Ectodermal cell (in vitro differentiated cells): ENCODE results near the gene ADAMTS13.

Source experiments
- H3K27ac ChIP-seq: 2 replicates; pipeline ENCODE4 v1.7.0; 2013; ENCODE audit warnings: mild to moderate bottlenecking, low read depth, low read length; ENCODE audit not compliant: insufficient read depth, poor library complexity, severe bottlenecking
- H3K27me3 ChIP-seq: 2 replicates; pipeline ENCODE4 v1.7.0; 2013; ENCODE audit warnings: mild to moderate bottlenecking, low read length; ENCODE audit not compliant: insufficient read depth, control insufficient read depth, poor library complexity, severe bottlenecking
- H3K36me3 ChIP-seq: one replicate; pipeline ENCODE4 v1.7.0; 2013; ENCODE audit warnings: low read length; ENCODE audit not compliant: control insufficient read depth, insufficient read depth
- H3K4me1 ChIP-seq: one replicate; pipeline ENCODE4 v1.7.0; 2013; ENCODE audit warnings: low read length; ENCODE audit not compliant: control insufficient read depth, insufficient read depth
- H3K4me3 ChIP-seq: 2 replicates; pipeline ENCODE4 v1.7.0; 2013; ENCODE audit warnings: low read depth, low read length, control low read depth; ENCODE audit not compliant: insufficient read depth
- H3K9me3 ChIP-seq: 2 replicates; pipeline ENCODE4 v1.7.0; 2013; ENCODE audit warnings: mild to moderate bottlenecking, low read length, moderate library complexity; ENCODE audit not compliant: control insufficient read depth
- WGBS, 2 experiments: methylation state at CpG; one replicate each; pipeline ENCODE4 v1.1.7; 2013; ENCODE audit warnings: missing lambda C conversion rate in 2 of 2; 5-methylcytosine and 5-hydroxymethylcytosine counted together

ADAMTS13 gene

DNA sequence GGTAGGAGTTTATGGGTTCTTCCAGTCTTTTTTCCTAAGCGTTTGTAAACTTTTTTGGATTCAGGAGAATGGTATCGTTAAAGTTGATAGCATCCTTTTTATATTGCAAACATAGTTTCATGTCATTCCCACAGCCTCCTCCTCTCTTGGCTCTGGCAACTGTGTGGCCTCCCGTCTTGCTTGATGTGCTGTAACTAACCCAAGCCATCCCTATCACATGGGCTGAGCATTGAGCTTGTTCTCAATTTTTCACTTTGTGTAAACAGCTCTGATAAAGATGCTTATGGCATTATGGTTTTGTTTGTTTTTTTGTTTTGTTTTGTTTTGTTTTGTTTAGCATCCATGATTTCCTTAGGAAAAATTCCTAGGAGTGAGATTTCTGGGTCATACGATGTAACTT lies 41.4 kb upstream of the ADAMTS13 start:
- Histone ChIP-seq H3K4me3 (no peak overlapping the region), H3K27me3 (no peaks in the 10 kb centered on the region), H3K4me1 (no peaks in the 10 kb centered on the region), H3K9me3 (no peaks in the 10 kb centered on the region), H3K36me3 (no peaks in the 10 kb centered on the region), H3K27ac (no peak overlapping the region)
- 91 to 95% methylated on average over 4 of the region's 4 CpGs for WGBS, 2 experiments

DNA sequence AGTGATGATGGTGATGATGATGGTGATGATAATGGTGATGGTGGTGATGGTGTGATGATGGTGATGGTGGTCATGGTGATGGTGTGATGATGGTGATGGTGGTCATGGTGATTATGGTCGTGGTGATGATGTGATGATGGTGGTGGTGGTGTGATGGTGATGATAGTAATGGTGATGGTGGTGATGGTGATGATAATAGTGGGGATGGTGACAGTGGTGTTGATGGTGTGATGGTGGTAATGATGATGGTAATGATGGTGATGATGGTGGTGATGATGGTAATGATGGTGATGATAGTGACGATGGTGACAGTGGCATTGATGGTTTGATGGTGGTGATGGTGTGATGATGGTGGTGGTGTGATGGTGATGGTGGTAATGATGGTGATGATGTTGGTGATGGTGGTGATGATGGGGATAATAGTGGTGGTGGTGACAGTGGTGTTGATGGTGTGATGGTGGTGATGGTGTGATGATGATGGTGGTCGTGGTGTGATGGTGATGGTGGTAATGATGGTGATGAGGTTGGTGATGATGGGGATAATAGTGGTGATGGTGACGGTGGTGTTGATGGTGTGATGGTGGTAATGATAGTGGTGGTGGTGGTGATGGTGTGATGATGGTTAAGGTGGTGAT lies 39.5 kb upstream of the ADAMTS13 start:
- Histone ChIP-seq H3K27ac (no peak overlapping the region), H3K36me3 (no peaks in the 10 kb centered on the region), H3K4me1 (no peaks in the 10 kb centered on the region), H3K4me3 (no peak overlapping the region), H3K9me3 (no peaks in the 10 kb centered on the region), H3K27me3 (no peaks in the 10 kb centered on the region)
- WGBS, 2 experiments, result 89% methylated on average over 4 of the region's 4 CpGs

DNA sequence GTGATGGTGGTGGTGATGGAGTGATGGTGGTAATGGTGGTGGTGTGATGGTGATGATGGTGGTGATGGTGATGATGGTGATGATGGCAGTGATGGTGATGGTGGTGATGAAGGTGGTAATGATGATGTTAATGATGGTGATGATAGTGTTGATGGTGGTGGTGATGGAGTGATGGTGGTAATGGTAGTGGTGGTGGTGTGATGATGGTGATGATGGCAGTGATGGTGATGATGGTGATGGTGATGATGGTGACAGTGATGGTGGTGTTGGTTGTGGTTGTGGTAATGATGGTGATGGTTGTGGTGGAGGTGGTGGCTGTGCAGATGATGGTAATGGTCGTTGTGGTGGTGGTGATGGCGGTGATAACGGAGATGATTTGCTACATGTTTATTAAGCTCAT lies 38.7 kb upstream of the ADAMTS13 start:
- H3K4me3 ChIP-seq, result no peak overlapping the region
- H3K4me1 ChIP-seq, result no peaks in the 10 kb centered on the region
- WGBS, 2 experiments, result 93 to 94% methylated on average over 3 of the region's 3 CpGs
- no peaks in the 10 kb centered on the region for H3K9me3 ChIP-seq
- no peaks in the 10 kb centered on the region for H3K36me3 ChIP-seq
- H3K27ac ChIP-seq, result no peak overlapping the region
- H3K27me3 ChIP-seq, result no peaks in the 10 kb centered on the region

DNA sequence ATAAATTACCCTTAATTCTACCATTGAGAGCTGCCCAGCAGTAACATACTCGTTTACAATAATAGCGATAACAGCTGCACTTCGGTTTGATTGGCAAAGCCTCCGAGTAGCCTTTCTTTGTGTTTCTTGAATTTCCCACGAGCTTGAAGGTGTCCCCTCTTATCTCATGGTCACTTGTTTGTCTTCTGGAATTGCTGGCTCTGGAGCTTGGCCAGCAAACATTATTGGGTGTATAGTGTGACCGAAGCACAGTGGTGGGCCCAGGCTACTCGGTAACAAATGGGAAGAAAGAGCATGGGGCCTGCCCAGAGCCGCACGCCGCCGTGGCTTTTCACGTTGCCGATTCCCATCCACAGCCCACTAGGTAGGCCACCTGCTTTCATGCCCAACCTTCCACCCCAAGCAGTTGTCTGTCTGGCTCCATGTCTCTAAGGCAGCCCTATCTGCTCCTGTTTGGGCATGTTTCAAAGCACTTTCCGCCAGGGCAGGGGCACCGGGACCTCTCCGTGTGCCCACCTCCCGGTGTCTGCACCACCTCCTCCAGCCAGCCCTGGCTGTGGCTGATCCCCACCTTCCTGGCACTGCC lies 37.3 kb upstream of the ADAMTS13 start:
- Histone ChIP-seq H3K4me3 (no peak overlapping the region), H3K4me1 (no peaks in the 10 kb centered on the region), H3K36me3 (no peaks in the 10 kb centered on the region), H3K9me3 (no peaks in the 10 kb centered on the region), H3K27me3 (no peaks in the 10 kb centered on the region), H3K27ac (no peak overlapping the region)
- WGBS, 2 experiments, result 94% methylated on average over 17 of the region's 17 CpGs

DNA sequence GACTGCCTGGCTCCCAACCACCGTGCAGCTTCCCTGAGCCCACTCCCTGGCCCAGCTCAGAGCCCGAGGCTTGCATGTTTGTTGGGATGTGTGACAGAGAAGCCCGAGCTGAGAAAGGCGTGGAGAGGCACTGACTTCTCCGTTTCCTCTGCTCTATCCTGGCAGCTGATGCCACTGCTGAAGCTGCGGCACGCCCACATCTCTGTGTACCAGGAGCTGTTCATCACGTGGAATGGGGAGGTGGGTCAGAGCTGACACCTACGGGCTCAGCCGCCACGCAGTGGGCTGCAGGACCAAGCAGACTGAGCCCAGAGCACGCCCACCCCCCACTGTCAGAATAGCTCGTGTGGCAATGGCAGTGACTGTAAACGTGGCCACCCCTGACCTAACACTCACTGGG lies 36.7 kb upstream of the ADAMTS13 start:
- H3K36me3 ChIP-seq, result no peaks in the 10 kb centered on the region
- WGBS, 2 experiments, result 87 to 88% methylated on average over 14 of the region's 14 CpGs

DNA sequence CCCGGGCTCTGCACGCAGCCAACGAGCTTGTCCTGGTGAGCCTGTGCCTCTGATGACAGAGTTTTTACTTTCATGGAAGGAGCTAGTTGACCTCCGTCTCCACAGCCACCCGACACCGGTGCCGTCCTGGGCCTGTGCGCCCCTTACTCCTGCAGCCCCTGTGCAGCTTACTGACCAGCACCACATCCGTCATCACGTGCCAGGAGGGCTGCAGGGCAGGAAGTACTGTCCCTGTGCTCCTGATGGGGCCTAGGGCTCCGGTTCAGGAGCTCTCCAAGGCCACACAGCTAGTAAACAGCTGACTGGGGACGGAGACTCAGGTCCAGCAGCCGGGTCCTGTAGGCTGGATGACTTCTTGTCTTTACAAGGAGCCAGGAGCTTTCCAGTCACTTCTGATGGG lies 35.8 kb upstream of the ADAMTS13 start:
- no peaks in the 10 kb centered on the region for H3K27me3 ChIP-seq
- no peaks in the 10 kb centered on the region for H3K4me1 ChIP-seq
- H3K36me3 ChIP-seq, result no peaks in the 10 kb centered on the region
- WGBS, 2 experiments, result 90 to 91% methylated on average over 13 of the region's 13 CpGs
- H3K4me3 ChIP-seq, result no peak overlapping the region
- H3K9me3 ChIP-seq, result no peaks in the 10 kb centered on the region
- no peak overlapping the region for H3K27ac ChIP-seq

More for the DNA sequence above, 36.7 kb upstream of the ADAMTS13 start:
- no peaks in the 10 kb centered on the region for H3K27me3 ChIP-seq
- H3K4me1 ChIP-seq, result no peaks in the 10 kb centered on the region
- H3K27ac ChIP-seq, result no peak overlapping the region
- no peaks in the 10 kb centered on the region for H3K9me3 ChIP-seq
- no peak overlapping the region for H3K4me3 ChIP-seq

DNA sequence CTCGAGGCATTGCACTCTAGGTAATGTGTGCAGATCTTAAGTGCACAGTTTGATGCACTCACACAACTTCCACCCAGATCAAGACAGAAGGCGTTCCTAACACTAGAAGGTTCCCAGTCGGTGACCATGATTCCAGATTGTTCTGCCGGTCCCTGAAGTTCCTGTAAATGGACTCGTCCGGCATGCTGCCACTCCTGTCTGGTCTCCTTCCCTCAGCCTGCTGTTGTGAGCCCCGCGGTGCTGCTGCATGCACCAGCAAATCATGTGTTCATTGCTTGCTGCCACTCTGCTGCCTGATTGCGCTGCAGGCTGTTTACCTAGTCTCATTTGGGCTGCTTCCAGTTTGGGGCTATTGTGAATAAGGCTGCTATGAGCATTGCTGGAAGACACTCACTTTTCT lies 34.5 kb upstream of the ADAMTS13 start:
- Histone ChIP-seq H3K9me3 (no peaks in the 10 kb centered on the region), H3K27ac (no peak overlapping the region), H3K4me1 (no peaks in the 10 kb centered on the region), H3K27me3 (no peaks in the 10 kb centered on the region), H3K36me3 (no peaks in the 10 kb centered on the region), H3K4me3 (no peak overlapping the region)
- 90 to 93% methylated on average over 9 of the region's 9 CpGs for WGBS, 2 experiments

DNA sequence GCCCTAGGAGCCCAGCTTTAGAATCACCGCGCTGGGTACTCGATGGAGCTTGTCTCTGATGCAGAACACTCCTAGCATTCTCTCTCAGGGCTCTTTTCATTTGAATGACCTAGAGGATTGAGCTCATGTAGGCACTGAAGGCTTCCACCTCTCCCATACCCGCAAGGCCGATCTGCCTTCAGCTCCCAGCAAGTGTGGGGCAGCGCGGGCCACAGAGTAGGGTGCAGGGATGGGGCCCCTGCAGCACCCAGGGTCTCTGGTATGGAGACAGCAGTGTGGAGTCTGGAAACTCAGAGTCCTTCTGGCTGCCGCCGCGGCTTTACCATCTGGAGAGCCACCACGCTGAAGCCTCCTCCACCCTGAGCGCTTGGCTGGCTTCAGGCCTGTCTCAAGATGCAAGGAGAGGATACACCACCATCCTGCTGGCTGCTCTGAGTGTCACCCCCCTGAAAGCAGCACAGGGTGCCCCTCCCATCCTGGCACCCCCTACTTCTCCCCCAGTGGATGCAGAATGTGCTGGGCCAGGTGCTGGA lies 33.1 kb upstream of the ADAMTS13 start:
- Histone ChIP-seq H3K27me3 (no peaks in the 10 kb centered on the region), H3K4me3 (no peak overlapping the region), H3K4me1 (no peaks in the 10 kb centered on the region), H3K9me3 (no peaks in the 10 kb centered on the region), H3K27ac (no peak overlapping the region), H3K36me3 (no peaks in the 10 kb centered on the region)
- 89 to 91% methylated on average over 12 of the region's 12 CpGs for WGBS, 2 experiments

DNA sequence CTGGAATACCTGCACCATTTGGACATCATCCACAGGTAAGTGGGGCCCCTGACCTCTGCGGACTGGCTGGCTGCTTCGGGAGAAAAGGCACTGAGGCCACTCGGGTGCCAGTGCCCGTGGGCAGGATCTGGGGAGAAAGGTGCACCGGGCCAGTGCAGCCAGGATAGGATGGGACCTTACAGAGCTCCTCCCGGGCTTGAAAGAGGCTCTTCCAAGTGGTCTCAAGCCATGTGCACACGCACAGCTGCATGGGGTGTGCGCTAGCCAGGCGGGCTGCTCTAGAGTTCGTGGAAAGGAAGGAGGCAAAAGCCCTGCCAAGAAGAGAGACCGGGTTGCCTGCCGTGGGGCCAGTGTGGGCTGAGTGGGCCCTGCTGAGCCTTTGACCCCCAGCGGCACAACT lies 32.6 kb upstream of the ADAMTS13 start:
- 90 to 91% methylated on average over 13 of the region's 13 CpGs for WGBS, 2 experiments
- Histone ChIP-seq H3K27ac (no peak overlapping the region), H3K27me3 (no peaks in the 10 kb centered on the region), H3K4me1 (no peaks in the 10 kb centered on the region), H3K9me3 (no peaks in the 10 kb centered on the region), H3K4me3 (no peak overlapping the region), H3K36me3 (no peaks in the 10 kb centered on the region)

DNA sequence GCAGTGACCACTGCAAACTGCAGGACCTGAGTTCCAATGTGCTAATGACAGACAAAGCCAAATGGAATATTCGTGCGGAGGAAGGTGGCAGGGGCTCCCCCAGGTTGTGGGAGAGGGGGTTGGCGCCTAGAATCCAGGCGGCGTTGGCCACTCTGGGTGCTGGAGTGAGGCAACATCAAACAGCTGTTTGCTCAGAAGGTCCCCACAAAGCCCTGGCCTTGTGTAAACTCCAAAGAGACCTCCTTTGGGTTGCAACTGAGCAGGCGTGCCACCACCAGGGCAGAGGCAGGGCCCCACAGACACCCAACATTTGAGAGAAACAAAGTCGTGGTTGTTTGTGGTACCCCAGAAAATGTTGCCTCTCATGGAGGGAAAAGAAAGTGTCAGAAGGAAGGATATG lies 31.5 kb upstream of the ADAMTS13 start:
- Histone ChIP-seq H3K27ac (no peak overlapping the region), H3K36me3 (no peaks in the 10 kb centered on the region), H3K4me1 (no peaks in the 10 kb centered on the region), H3K4me3 (no peak overlapping the region), H3K27me3 (no peaks in the 10 kb centered on the region), H3K9me3 (no peaks in the 10 kb centered on the region)
- WGBS, 2 experiments, result 81 to 83% methylated on average over 7 of the region's 7 CpGs
